Vagina (tissue), 2 donors: Measurements from ENCODE around the gene KLHL33. TPM values are rescaled to one million over a fixed set of nuclear protein-coding genes. Genes with fewer than 3 reads are reported as not detected.

Experiments used
- DNase-seq, 2 donors: peaks; one replicate each; pipeline ENCODE4 v3.0.0-alpha.2; 2017; ENCODE audit errors: extremely low spot score in 2 of 2
- H3K27ac ChIP-seq: fragments of 200-600 bp; sonication (generic); one replicate; pipeline ENCODE4 v1.5.1; 2019
- H3K27me3 ChIP-seq: fragments of 200-600 bp; sonication (generic); one replicate; pipeline ENCODE4 v1.5.1; 2019
- H3K36me3 ChIP-seq, 2 donors: fragments of 200-600 bp; sonication (generic); one replicate each; pipeline ENCODE4 v1.5.1; 2017 to 2019
- H3K4me1 ChIP-seq: fragments of 200-600 bp; sonication (generic); one replicate; pipeline ENCODE4 v1.5.1; 2019
- H3K4me3 ChIP-seq, 2 donors: fragments of 200-600 bp; sonication (generic); 1 replicate in 1 of 2; 2 replicates in 1 of 2; pipeline ENCODE4 v1.5.1; 2016 to 2019
- H3K9me3 ChIP-seq: fragments of 200-600 bp; sonication (generic); one replicate; pipeline ENCODE4 v1.5.1; 2019
- CTCF ChIP-seq, 3 experiments: fragments of 450-650 bp in 2 of 3; fragments of 200-600 bp in 1 of 3; sonication (generic) in 1 of 3; IDR thresholded peaks; one replicate each; pipeline ENCODE4 v1.5.1; 2017 to 2019; ENCODE audit warnings: antibody characterized with exemption in 3 of 3, mild to moderate bottlenecking in 2 of 3, moderate library complexity in 2 of 3
- POLR2A ChIP-seq, 2 donors: fragments of 450-650 bp; IDR thresholded peaks; one replicate each; pipeline ENCODE4 v1.6.1; 2017; ENCODE audit warnings: antibody characterized with exemption in 2 of 2, mild to moderate bottlenecking in 2 of 2, moderate library complexity in 2 of 2
- POLR2AphosphoS5 ChIP-seq, 2 donors: sonication (generic); formaldehyde crosslinking; IDR thresholded peaks; one replicate each; pipeline ENCODE4 v1.9.0; 2017; ENCODE audit warnings: antibody characterized with exemption in 2 of 2, mild to moderate bottlenecking in 2 of 2, low read depth in 1 of 2; ENCODE audit not compliant: insufficient read depth in 1 of 2
- intact Hi-C: fragments of 100-400 bp; cut with DNase I; formaldehyde crosslinking; loops from one replicate; pipeline ENCODE4 v1.15.1; 2023
- small RNA-seq: library from RNA; depleted of rRNA; stranded (forward); fragments of <200 nt; gene quantifications from one replicate; pipeline ENCODE3, GENCODE V24; 2016
- total RNA-seq: library from RNA; depleted of rRNA; stranded (reverse); fragments of >200 nt; gene quantifications from one replicate; pipeline ENCODE4 v1.2.3, GENCODE V29; 2016

Gene KLHL33
- total RNA-seq, 1 donor from 2014 or later: 1.2 TPM

- Histone ChIP-seq H3K27me3 (no peaks in the 10 kb centered on the region), H3K9me3 (no peaks in the 10 kb centered on the region), H3K36me3 (peaks cover 2 to 97% of the 10 kb centered on the region in 2 donors), H3K4me3 (no peak overlapping the region), H3K27ac (no peak overlapping the region), H3K4me1 (no peaks in the 10 kb centered on the region)
- TF ChIP-seq POLR2A (IDR thresholded peaks at IDR 0.05): no peak
- no peak for TF ChIP-seq CTCF (IDR thresholded peaks at IDR 0.05)
- no peak for TF ChIP-seq POLR2AphosphoS5 (IDR thresholded peaks at IDR 0.05; ENCODE audit: insufficient read depth in 1 of 2, low read depth in 1 of 2)
- intact Hi-C loops: no loop called here
- no peak for DNase-seq
These were observed 58.8 kb downstream of the KLHL33 start for GRCh38 chr14:20377171-20377570.

GRCh38 chr14:20376071-20376588 is 59.8 kb downstream of the KLHL33 start:
- no peak for DNase-seq
- H3K4me3 ChIP-seq: no peak overlapping the region
- H3K27ac ChIP-seq: no peak overlapping the region
- intact Hi-C loops: no loop called here
- TF ChIP-seq POLR2A (IDR thresholded peaks at IDR 0.05): no peak
- TF ChIP-seq CTCF (IDR thresholded peaks at IDR 0.05): no peak
- no peak for TF ChIP-seq POLR2AphosphoS5 (IDR thresholded peaks at IDR 0.05; ENCODE audit: insufficient read depth in 1 of 2, low read depth in 1 of 2)
- H3K4me1 ChIP-seq: no peaks in the 10 kb centered on the region
- peaks cover 2 to 96% of the 10 kb centered on the region in 2 donors for H3K36me3 ChIP-seq
- no peaks in the 10 kb centered on the region for H3K9me3 ChIP-seq
- no peaks in the 10 kb centered on the region for H3K27me3 ChIP-seq

Small RNA genes within 50 kb of the gene (small RNA-seq; reads per million reads assigned to genes)
- gene RNA5SP382: 0.52 reads per million

Other genes starting within 250 kb of the KLHL33 start
- gene OR11G2, start 245.3 kb downstream of the KLHL33 start, total RNA-seq: not detected
- not detected for gene OR11H6, start 212.5 kb downstream of the KLHL33 start, total RNA-seq
- gene OR11H7, start 207.2 kb downstream of the KLHL33 start, total RNA-seq: not detected
- gene OR11H4, start 196.9 kb downstream of the KLHL33 start, total RNA-seq: not detected
- 10.8 TPM for gene TTC5, start 130.2 kb downstream of the KLHL33 start, total RNA-seq
- gene CCNB1IP1, start 102.9 kb downstream of the KLHL33 start, total RNA-seq: 38.5 TPM
- 5.9 TPM for gene PARP2, start 92.5 kb downstream of the KLHL33 start, total RNA-seq
- gene TEP1, start 22.7 kb downstream of the KLHL33 start, total RNA-seq: 24.6 TPM
- 60.9 TPM for gene OSGEP, start 18.6 kb upstream of the KLHL33 start, total RNA-seq
- gene APEX1, start 19.1 kb upstream of the KLHL33 start, total RNA-seq: 95.5 TPM
- 24.1 TPM for gene PIP4P1, start 25.3 kb upstream of the KLHL33 start, total RNA-seq
- 64.6 TPM for gene PNP, start 33.2 kb upstream of the KLHL33 start, total RNA-seq
- gene RNASE10, start 69.4 kb upstream of the KLHL33 start, total RNA-seq: not detected
- gene RNASE9, start 124.9 kb upstream of the KLHL33 start, total RNA-seq: not detected
- not detected for gene RNASE11, start 151.8 kb upstream of the KLHL33 start, total RNA-seq
- gene RNASE12, start 155.2 kb upstream of the KLHL33 start, total RNA-seq: not detected
- not detected for gene OR6S1, start 205.5 kb upstream of the KLHL33 start, total RNA-seq
- gene RNASE4, start 248.4 kb upstream of the KLHL33 start, total RNA-seq: 132 TPM